Loucy (cell line): ENCODE results near the gene TBC1D7.

ENCODE experiments used
- H2AFZ ChIP-seq: fragments of 200-600 bp; sonication (generic); 2 replicates; pipeline ENCODE4 v1.6.0; 2016; ENCODE audit warnings: antibody characterized with exemption, mild to moderate bottlenecking, low read length, moderate library complexity
- H3F3A ChIP-seq: fragments of 200-600 bp; 2 replicates; pipeline ENCODE4 v1.6.0; 2016; ENCODE audit warnings: antibody characterized with exemption, low read depth, mild to moderate bottlenecking
- H3K27me3 ChIP-seq: fragments of 200-600 bp; sonication (generic); 2 replicates; pipeline ENCODE4 v1.6.1; 2014; ENCODE audit warnings: low read length, mild to moderate bottlenecking; ENCODE audit not compliant: insufficient read depth, poor library complexity, severe bottlenecking
- H3K36me3 ChIP-seq: fragments of 200-600 bp; sonication (generic); 2 replicates; pipeline ENCODE4 v1.6.1; 2016; ENCODE audit warnings: low read length; ENCODE audit not compliant: insufficient read depth
- H3K4me1 ChIP-seq: fragments of 200-600 bp; sonication (generic); 2 replicates; pipeline ENCODE4 v1.5.1; 2014; ENCODE audit warnings: low read length, mild to moderate bottlenecking; ENCODE audit not compliant: insufficient read depth, poor library complexity, severe bottlenecking
- H3K4me2 ChIP-seq: fragments of 200-600 bp; sonication (generic); 2 replicates; pipeline ENCODE4 v1.6.0; 2014; ENCODE audit warnings: antibody characterized with exemption, low read length, low read depth, mild to moderate bottlenecking; ENCODE audit not compliant: poor library complexity, severe bottlenecking
- H3K4me3 ChIP-seq: fragments of 200-600 bp; sonication (generic); 2 replicates; pipeline ENCODE4 v1.5.1; 2014; ENCODE audit warnings: low read length, mild to moderate bottlenecking, mixed read lengths; ENCODE audit not compliant: poor library complexity, severe bottlenecking
- H3K79me2 ChIP-seq: fragments of 200-600 bp; sonication (generic); 2 replicates; pipeline ENCODE4 v1.6.1; 2014; ENCODE audit warnings: low read length; ENCODE audit not compliant: insufficient read depth
- H3K9ac ChIP-seq: fragments of 200-600 bp; sonication (generic); 2 replicates; pipeline ENCODE4 v1.6.0; 2014; ENCODE audit warnings: mild to moderate bottlenecking, low read depth, low read length, moderate library complexity; ENCODE audit not compliant: poor library complexity, severe bottlenecking
- H3K9me2 ChIP-seq: fragments of 200-600 bp; sonication (generic); replicated peaks from 2 replicates; pipeline ENCODE4 v1.6.1; 2016; ENCODE audit warnings: low read depth, low read length, mixed read lengths
- H3K9me3 ChIP-seq: fragments of 200-600 bp; sonication (generic); 2 replicates; pipeline ENCODE4 v1.6.1; 2014; ENCODE audit warnings: mild to moderate bottlenecking, antibody characterized with exemption, low read length, low read depth; ENCODE audit not compliant: insufficient read depth
- H4K20me1 ChIP-seq: fragments of 200-600 bp; sonication (generic); 2 replicates; pipeline ENCODE4 v1.6.0; 2014; ENCODE audit warnings: antibody characterized with exemption, low read length, mild to moderate bottlenecking; ENCODE audit not compliant: insufficient read depth, poor library complexity, severe bottlenecking
- CTCF ChIP-seq: fragments of 200-600 bp; sonication (generic); conservative IDR thresholded peaks from 2 replicates; pipeline ENCODE4 v1.5.1; 2014; ENCODE audit warnings: mild to moderate bottlenecking, antibody characterized with exemption, low read length
- EZH2phosphoT487 ChIP-seq: fragments of 200-600 bp; IDR thresholded peaks from 2 replicates; pipeline ENCODE4 v1.6.1; 2018; ENCODE audit warnings: antibody characterized with exemption, mild to moderate bottlenecking, moderate library complexity, borderline replicate concordance

TBC1D7 gene

GRCh38 chr6:13355999-13356785 is 27.9 kb upstream of the TBC1D7 start:
- H3K9me2 ChIP-seq, result no peaks in the 10 kb centered on the region
- H2AFZ ChIP-seq, result no peak overlapping the region
- peak overlapping the region; percentile 64 for H3K4me3 ChIP-seq
- H3F3A ChIP-seq, result peaks cover 4% of the 10 kb centered on the region; the same call in 1 of the 2 replicates
- H3K9ac ChIP-seq, result peak overlapping the region; percentile 31
- no peaks in the 10 kb centered on the region for H3K36me3 ChIP-seq
- no peaks in the 10 kb centered on the region for H3K79me2 ChIP-seq
- TF ChIP-seq CTCF, result no peak
- no peak for TF ChIP-seq EZH2phosphoT487
- no peaks in the 10 kb centered on the region for H3K27me3 ChIP-seq
- no peaks in the 10 kb centered on the region for H3K9me3 ChIP-seq
- peaks cover 38% of the 10 kb centered on the region for H3K4me1 ChIP-seq
- H3K4me2 ChIP-seq, result peak overlapping the region; percentile 91
- H4K20me1 ChIP-seq, result no peaks in the 10 kb centered on the region

- H3K9me2 ChIP-seq, result no peaks in the 10 kb centered on the region
- peak overlapping the region; percentile 91 for H3K4me2 ChIP-seq
- TF ChIP-seq EZH2phosphoT487, result no peak
- TF ChIP-seq CTCF, result no peak
- peaks cover 31% of the 10 kb centered on the region for H3K4me1 ChIP-seq
- no peaks in the 10 kb centered on the region for H4K20me1 ChIP-seq
- H3K9me3 ChIP-seq, result no peaks in the 10 kb centered on the region
- H3K9ac ChIP-seq, result peak overlapping the region; percentile 31
- H3K36me3 ChIP-seq, result no peaks in the 10 kb centered on the region
- H2AFZ ChIP-seq, result no peak overlapping the region
- peak overlapping the region; percentile 64 for H3K4me3 ChIP-seq
- H3F3A ChIP-seq, result peaks cover 4% of the 10 kb centered on the region; the same call in 1 of the 2 replicates
- H3K79me2 ChIP-seq, result no peaks in the 10 kb centered on the region
- no peaks in the 10 kb centered on the region for H3K27me3 ChIP-seq
These were observed 27.0 kb upstream of the TBC1D7 start for GRCh38 chr6:13355043-13355945.

GRCh38 chr6:13354331-13355042 is 26.1 kb upstream of the TBC1D7 start:
- H3K9me3 ChIP-seq, result no peaks in the 10 kb centered on the region
- H3F3A ChIP-seq, result peaks cover 4% of the 10 kb centered on the region; the same call in 1 of the 2 replicates
- peaks cover 31% of the 10 kb centered on the region for H3K4me1 ChIP-seq
- H4K20me1 ChIP-seq, result no peaks in the 10 kb centered on the region
- no peaks in the 10 kb centered on the region for H3K9me2 ChIP-seq
- no peaks in the 10 kb centered on the region for H3K79me2 ChIP-seq
- TF ChIP-seq CTCF (no peak), EZH2phosphoT487 (no peak)
- no peaks in the 10 kb centered on the region for H3K36me3 ChIP-seq
- peak overlapping the region; percentile 64 for H3K4me3 ChIP-seq
- no peaks in the 10 kb centered on the region for H3K27me3 ChIP-seq
- H3K9ac ChIP-seq, result no peak overlapping the region
- H3K4me2 ChIP-seq, result peak overlapping the region; percentile 91
- H2AFZ ChIP-seq, result no peak overlapping the region
